ENCODE measurements around the gene GNG12.

DNA sequence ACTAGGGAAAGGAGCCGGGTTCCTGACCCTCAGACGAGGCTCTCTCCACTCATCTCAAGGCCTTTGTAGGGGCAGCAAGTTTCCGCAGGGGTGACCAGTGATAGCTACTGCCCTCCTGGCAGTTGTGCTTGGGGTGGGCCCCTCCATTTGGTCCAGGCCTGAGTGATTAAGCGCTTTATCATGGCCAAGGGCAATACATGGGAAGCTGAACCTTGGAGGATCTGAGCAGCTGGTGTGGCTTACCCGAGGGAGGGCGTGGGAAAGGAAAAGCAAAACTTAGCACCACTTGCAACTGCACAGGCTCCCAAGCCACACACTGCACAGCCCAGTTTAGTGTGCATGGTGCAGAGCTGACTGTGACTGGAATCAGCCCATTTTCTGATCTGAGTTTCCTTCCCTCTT lies 100.5 kb downstream of the GNG12 start:
- TF ChIP-seq, protein P1, sequence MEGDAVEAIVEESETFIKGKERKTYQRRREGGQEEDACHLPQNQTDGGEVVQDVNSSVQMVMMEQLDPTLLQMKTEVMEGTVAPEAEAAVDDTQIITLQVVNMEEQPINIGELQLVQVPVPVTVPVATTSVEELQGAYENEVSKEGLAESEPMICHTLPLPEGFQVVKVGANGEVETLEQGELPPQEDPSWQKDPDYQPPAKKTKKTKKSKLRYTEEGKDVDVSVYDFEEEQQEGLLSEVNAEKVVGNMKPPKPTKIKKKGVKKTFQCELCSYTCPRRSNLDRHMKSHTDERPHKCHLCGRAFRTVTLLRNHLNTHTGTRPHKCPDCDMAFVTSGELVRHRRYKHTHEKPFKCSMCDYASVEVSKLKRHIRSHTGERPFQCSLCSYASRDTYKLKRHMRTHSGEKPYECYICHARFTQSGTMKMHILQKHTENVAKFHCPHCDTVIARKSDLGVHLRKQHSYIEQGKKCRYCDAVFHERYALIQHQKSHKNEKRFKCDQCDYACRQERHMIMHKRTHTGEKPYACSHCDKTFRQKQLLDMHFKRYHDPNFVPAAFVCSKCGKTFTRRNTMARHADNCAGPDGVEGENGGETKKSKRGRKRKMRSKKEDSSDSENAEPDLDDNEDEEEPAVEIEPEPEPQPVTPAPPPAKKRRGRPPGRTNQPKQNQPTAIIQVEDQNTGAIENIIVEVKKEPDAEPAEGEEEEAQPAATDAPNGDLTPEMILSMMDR (IDR thresholded peaks at IDR 0.05): no peak
- TF ChIP-seq POLR2AphosphoS5 (IDR thresholded peaks at IDR 0.05) (no peak), POLR2A (IDR thresholded peaks at IDR 0.05) (no peak), EP300 (IDR thresholded peaks at IDR 0.05) (no peak)

Measured in upper lobe of left lung (tissue), 4 donors.